Measurements from ENCODE around the gene LMNTD2. TPM values are rescaled to one million over a fixed set of nuclear protein-coding genes. Genes with fewer than 3 reads are reported as not detected.

LMNTD2 gene
- total RNA-seq, 2 donors from 2014 or later: 9.8 to 13.6 TPM

GRCh38 chr11:512761-513595 is 47.6 kb downstream of the LMNTD2 start:
- Histone ChIP-seq H3K36me3 (no peaks in the 10 kb centered on the region), H3K4me3 (no peak overlapping the region), H3K4me1 (no peaks in the 10 kb centered on the region), H3K27me3 (no peaks in the 10 kb centered on the region), H3K9me3 (no peaks in the 10 kb centered on the region), H3K27ac (no peak overlapping the region), H3K9ac (ENCODE audit: low read depth in 2 of 2, low read length in 2 of 2) (no peak overlapping the region)
- no peak for DNase-seq
- intact Hi-C loops (cut with DNase I): no loop called here
- no peak for TF ChIP-seq CTCF (IDR thresholded peaks at IDR 0.05)

- Histone ChIP-seq H3K36me3 (no peaks in the 10 kb centered on the region), H3K4me1 (peaks cover 19% of the 10 kb centered on the region), H3K9ac (ENCODE audit: low read depth in 2 of 2, low read length in 2 of 2) (no peak overlapping the region), H3K27ac (no peak overlapping the region), H3K9me3 (no peaks in the 10 kb centered on the region), H3K27me3 (no peaks in the 10 kb centered on the region), H3K4me3 (no peak overlapping the region)
- TF ChIP-seq CTCF (IDR thresholded peaks at IDR 0.05): no peak
- intact Hi-C loops (cut with DNase I): no loop called here
- DNase-seq: no peak
Measured at GRCh38 chr11:508956-509355, 51.6 kb downstream of the LMNTD2 start.

GRCh38 chr11:507727-508515 is 52.6 kb downstream of the LMNTD2 start:
- peak overlapping the region; percentile 95 for H3K4me3 ChIP-seq
- H3K9ac ChIP-seq (ENCODE audit: low read depth in 2 of 2, low read length in 2 of 2): peak overlapping the region; percentile 19 to 63
- DNase-seq: no peak
- H3K9me3 ChIP-seq: no peaks in the 10 kb centered on the region
- peaks cover 20% of the 10 kb centered on the region for H3K4me1 ChIP-seq
- no peak for TF ChIP-seq CTCF (IDR thresholded peaks at IDR 0.05)
- intact Hi-C loops (cut with DNase I): no loop called here
- H3K27me3 ChIP-seq: no peaks in the 10 kb centered on the region
- no peaks in the 10 kb centered on the region for H3K36me3 ChIP-seq
- H3K27ac ChIP-seq: peak overlapping the region; percentile 22

- Histone ChIP-seq H3K27ac (peak within 1 kb of the TSS; percentile 99), H3K36me3 (no peaks in the 10 kb centered on the region), H3K9ac (ENCODE audit: low read depth in 2 of 2, low read length in 2 of 2) (peak within 1 kb of the TSS; percentile 90 to 94), H3K9me3 (no peaks in the 10 kb centered on the region), H3K4me1 (peaks cover 20% of the 10 kb centered on the region), H3K27me3 (no peaks in the 10 kb centered on the region), H3K4me3 (peak within 1 kb of the TSS; percentile 95)
- no peak for TF ChIP-seq CTCF (IDR thresholded peaks at IDR 0.05)
- peak; percentile 100 for DNase-seq
- intact Hi-C loops (cut with DNase I): no loop called here
Measured at GRCh38 chr11:506995-507726, 53.4 kb downstream of the LMNTD2 start, which contains the start of gene RNH1. Gene RNH1 (minus strand): TSS chr11:507242. CDS start chr11:502162, 5,080 bp downstream.

All from colonic mucosa (tissue), 4 donors.